H1 (cell line): ENCODE data around the gene MPEG1. TPM values are rescaled to one million over a fixed set of nuclear protein-coding genes. Genes with fewer than 3 reads are reported as not detected.

ENCODE experiments used
- RAD21 ChIP-seq, 2 experiments: IDR thresholded peaks in 1 of 2; conservative IDR thresholded peaks in 1 of 2; 2 replicates each; pipeline ENCODE4 v1.6.1; 2011; ENCODE audit warnings: low read depth in 2 of 2, low read length in 2 of 2, improper control_type of control experiment in 1 of 2, inconsistent platforms in 1 of 2, mild to moderate bottlenecking in 1 of 2, moderate library complexity in 1 of 2
- polyA plus RNA-seq, 7 experiments: library from polyadenylated mRNA; depleted of rRNA in 3 of 7; stranded (reverse) in 5 of 7; unstranded in 2 of 7; fragments of >200 nt in 5 of 7; fragments of 200-250 nt in 2 of 7; gene quantifications; 1 replicate in 5 of 7; 2 replicates in 1 of 7; 4 replicates in 1 of 7; pipeline versions ENCODE4 v1.2.1 to v1.2.3, GENCODE V29; 2011 to 2013; ENCODE audit warnings: missing spikeins in 2 of 7, mixed read lengths in 2 of 7
- total RNA-seq: library from RNA; stranded (reverse); fragmentation: NEBNext Ultra II Directional; extraction: Animal tissue kit (Norgen Biotek cat#: 25700); gene quantifications from 2 replicates; pipeline ENCODE4 v1.2.1, GENCODE V29; 2021
- TF ChIP-seq, protein P1 (sequence below): fragments of 300-600 bp; sonication (generic); IDR thresholded peaks from 2 replicates; pipeline ENCODE4 v1.7.1; 2012; ENCODE audit warnings: low read length, moderate library complexity, mild to moderate bottlenecking, inconsistent platforms; ENCODE audit not compliant: insufficient replicate concordance
- TF ChIP-seq, protein P2 (sequence below): IDR thresholded peaks from 2 replicates; pipeline ENCODE4 v1.6.1; 2012; ENCODE audit warnings: inconsistent platforms
- TF ChIP-seq, protein P3 (sequence below): IDR thresholded peaks from 2 replicates; pipeline ENCODE4 v1.6.1; 2011; ENCODE audit warnings: low read depth, mild to moderate bottlenecking, low read length; ENCODE audit not compliant: insufficient read depth

The MPEG1 gene
- total and polyA plus RNA-seq, 2 of the 8 experiments (the other 6 are each of a cell fraction or from before 2014, with no cell fraction given), result not detected

DNA sequence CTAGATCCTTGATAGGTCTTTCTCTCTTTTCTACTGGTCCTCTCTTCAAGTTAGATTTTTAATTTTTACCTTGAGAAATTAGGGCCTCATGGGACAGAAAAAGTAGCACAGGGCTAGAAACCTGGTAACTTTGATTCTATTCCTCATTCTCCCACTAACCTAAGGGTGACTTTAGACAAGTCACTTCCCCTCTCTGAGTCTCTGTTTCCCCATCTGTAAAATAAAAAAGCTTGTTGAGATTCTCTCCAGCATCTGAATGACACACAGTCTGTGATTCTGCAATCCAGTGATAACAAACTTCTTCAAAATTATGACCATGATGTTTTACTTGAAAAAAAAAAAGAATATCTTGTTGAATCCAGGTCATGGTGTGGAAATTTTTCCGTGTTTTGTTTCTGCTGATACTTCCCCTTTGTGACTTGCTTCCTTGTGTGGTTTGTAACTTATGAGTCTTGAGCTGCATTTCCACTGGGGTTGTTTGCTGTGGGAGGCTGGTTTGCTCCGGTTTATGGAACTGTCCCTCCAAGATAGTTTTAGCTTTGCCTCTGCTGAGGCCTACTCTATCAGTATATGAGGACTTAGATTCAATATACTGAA, 9.8 kb upstream of the MPEG1 start (continued):
- TF ChIP-seq, protein P1, sequence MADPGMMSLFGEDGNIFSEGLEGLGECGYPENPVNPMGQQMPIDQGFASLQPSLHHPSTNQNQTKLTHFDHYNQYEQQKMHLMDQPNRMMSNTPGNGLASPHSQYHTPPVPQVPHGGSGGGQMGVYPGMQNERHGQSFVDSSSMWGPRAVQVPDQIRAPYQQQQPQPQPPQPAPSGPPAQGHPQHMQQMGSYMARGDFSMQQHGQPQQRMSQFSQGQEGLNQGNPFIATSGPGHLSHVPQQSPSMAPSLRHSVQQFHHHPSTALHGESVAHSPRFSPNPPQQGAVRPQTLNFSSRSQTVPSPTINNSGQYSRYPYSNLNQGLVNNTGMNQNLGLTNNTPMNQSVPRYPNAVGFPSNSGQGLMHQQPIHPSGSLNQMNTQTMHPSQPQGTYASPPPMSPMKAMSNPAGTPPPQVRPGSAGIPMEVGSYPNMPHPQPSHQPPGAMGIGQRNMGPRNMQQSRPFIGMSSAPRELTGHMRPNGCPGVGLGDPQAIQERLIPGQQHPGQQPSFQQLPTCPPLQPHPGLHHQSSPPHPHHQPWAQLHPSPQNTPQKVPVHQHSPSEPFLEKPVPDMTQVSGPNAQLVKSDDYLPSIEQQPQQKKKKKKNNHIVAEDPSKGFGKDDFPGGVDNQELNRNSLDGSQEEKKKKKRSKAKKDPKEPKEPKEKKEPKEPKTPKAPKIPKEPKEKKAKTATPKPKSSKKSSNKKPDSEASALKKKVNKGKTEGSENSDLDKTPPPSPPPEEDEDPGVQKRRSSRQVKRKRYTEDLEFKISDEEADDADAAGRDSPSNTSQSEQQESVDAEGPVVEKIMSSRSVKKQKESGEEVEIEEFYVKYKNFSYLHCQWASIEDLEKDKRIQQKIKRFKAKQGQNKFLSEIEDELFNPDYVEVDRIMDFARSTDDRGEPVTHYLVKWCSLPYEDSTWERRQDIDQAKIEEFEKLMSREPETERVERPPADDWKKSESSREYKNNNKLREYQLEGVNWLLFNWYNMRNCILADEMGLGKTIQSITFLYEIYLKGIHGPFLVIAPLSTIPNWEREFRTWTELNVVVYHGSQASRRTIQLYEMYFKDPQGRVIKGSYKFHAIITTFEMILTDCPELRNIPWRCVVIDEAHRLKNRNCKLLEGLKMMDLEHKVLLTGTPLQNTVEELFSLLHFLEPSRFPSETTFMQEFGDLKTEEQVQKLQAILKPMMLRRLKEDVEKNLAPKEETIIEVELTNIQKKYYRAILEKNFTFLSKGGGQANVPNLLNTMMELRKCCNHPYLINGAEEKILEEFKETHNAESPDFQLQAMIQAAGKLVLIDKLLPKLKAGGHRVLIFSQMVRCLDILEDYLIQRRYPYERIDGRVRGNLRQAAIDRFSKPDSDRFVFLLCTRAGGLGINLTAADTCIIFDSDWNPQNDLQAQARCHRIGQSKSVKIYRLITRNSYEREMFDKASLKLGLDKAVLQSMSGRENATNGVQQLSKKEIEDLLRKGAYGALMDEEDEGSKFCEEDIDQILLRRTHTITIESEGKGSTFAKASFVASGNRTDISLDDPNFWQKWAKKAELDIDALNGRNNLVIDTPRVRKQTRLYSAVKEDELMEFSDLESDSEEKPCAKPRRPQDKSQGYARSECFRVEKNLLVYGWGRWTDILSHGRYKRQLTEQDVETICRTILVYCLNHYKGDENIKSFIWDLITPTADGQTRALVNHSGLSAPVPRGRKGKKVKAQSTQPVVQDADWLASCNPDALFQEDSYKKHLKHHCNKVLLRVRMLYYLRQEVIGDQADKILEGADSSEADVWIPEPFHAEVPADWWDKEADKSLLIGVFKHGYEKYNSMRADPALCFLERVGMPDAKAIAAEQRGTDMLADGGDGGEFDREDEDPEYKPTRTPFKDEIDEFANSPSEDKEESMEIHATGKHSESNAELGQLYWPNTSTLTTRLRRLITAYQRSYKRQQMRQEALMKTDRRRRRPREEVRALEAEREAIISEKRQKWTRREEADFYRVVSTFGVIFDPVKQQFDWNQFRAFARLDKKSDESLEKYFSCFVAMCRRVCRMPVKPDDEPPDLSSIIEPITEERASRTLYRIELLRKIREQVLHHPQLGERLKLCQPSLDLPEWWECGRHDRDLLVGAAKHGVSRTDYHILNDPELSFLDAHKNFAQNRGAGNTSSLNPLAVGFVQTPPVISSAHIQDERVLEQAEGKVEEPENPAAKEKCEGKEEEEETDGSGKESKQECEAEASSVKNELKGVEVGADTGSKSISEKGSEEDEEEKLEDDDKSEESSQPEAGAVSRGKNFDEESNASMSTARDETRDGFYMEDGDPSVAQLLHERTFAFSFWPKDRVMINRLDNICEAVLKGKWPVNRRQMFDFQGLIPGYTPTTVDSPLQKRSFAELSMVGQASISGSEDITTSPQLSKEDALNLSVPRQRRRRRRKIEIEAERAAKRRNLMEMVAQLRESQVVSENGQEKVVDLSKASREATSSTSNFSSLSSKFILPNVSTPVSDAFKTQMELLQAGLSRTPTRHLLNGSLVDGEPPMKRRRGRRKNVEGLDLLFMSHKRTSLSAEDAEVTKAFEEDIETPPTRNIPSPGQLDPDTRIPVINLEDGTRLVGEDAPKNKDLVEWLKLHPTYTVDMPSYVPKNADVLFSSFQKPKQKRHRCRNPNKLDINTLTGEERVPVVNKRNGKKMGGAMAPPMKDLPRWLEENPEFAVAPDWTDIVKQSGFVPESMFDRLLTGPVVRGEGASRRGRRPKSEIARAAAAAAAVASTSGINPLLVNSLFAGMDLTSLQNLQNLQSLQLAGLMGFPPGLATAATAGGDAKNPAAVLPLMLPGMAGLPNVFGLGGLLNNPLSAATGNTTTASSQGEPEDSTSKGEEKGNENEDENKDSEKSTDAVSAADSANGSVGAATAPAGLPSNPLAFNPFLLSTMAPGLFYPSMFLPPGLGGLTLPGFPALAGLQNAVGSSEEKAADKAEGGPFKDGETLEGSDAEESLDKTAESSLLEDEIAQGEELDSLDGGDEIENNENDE, result no peak
- TF ChIP-seq, protein P2, sequence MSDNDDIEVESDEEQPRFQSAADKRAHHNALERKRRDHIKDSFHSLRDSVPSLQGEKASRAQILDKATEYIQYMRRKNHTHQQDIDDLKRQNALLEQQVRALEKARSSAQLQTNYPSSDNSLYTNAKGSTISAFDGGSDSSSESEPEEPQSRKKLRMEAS, result no peak
- TF ChIP-seq, protein P3, sequence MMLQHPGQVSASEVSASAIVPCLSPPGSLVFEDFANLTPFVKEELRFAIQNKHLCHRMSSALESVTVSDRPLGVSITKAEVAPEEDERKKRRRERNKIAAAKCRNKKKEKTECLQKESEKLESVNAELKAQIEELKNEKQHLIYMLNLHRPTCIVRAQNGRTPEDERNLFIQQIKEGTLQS, result no peak
- no peak for TF ChIP-seq RAD21 (IDR thresholded peaks at IDR 0.05 in 1 of 2, conservative IDR thresholded peaks at IDR 0.05 in 1 of 2; ENCODE audit: low read depth in 2 of 2, low read length in 2 of 2)
- TF ChIP-seq, all 59 proteins: peak for 0
